Coronary artery (tissue), 2 donors: ENCODE data around the gene FGFR4.
A peak's percentile ranks its signal among the peaks of the same experiment; 100 is the strongest.

Source experiments
- DNase-seq: peaks from one replicate; pipeline ENCODE4 v3.0.0-alpha.2; 2017; ENCODE audit warnings: low spot score
- H3K27ac ChIP-seq, 2 donors: fragments of 200-600 bp; sonication (generic); one replicate each; pipeline ENCODE4 v1.5.1; 2016 to 2019
- H3K4me3 ChIP-seq: fragments of 200-600 bp; sonication (generic); 2 replicates; pipeline ENCODE4 v1.5.1; 2016; ENCODE audit warnings: mild to moderate bottlenecking, moderate library complexity
- TF ChIP-seq, protein P1 (sequence below): fragments of 200-600 bp; sonication (generic); IDR thresholded peaks from one replicate; pipeline ENCODE4 v1.5.1; 2019; ENCODE audit warnings: antibody characterized with exemption

FGFR4 gene

DNA sequence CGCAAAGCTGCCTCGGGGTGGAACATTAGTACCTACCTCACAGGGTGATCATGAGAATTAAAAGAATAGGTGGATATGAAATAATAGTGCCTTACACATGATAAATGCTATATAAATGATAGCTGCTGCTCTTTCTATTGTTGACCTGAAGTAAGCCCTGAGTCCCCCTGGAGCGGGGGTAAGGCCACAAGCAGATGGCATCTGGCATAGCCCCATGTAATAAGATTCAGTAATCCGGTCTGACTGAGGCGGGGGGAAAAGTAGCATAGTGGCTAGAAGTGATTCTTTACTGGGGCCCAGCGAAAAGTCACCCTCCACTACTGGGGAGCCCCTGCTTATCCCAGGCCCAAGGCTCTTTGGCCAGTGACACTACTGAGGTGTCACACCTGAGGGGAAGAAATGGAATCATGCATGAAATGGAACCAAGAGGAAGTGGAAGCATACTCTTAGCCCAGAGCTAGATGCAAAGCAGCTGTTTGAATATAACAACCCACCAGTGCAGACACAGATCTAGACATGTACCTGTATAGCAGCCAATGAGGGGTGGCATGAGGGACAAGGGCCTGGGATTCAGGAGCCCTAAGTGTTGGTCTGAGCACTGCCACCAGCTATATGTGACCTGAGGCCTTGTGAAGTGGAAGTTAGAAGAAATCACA, 16.1 kb upstream of the FGFR4 start:
- H3K4me3 ChIP-seq, result no peak overlapping the region
- TF ChIP-seq, protein P1, sequence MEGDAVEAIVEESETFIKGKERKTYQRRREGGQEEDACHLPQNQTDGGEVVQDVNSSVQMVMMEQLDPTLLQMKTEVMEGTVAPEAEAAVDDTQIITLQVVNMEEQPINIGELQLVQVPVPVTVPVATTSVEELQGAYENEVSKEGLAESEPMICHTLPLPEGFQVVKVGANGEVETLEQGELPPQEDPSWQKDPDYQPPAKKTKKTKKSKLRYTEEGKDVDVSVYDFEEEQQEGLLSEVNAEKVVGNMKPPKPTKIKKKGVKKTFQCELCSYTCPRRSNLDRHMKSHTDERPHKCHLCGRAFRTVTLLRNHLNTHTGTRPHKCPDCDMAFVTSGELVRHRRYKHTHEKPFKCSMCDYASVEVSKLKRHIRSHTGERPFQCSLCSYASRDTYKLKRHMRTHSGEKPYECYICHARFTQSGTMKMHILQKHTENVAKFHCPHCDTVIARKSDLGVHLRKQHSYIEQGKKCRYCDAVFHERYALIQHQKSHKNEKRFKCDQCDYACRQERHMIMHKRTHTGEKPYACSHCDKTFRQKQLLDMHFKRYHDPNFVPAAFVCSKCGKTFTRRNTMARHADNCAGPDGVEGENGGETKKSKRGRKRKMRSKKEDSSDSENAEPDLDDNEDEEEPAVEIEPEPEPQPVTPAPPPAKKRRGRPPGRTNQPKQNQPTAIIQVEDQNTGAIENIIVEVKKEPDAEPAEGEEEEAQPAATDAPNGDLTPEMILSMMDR, result no peak
- no peak overlapping the region for H3K27ac ChIP-seq
- no peak for DNase-seq

DNA sequence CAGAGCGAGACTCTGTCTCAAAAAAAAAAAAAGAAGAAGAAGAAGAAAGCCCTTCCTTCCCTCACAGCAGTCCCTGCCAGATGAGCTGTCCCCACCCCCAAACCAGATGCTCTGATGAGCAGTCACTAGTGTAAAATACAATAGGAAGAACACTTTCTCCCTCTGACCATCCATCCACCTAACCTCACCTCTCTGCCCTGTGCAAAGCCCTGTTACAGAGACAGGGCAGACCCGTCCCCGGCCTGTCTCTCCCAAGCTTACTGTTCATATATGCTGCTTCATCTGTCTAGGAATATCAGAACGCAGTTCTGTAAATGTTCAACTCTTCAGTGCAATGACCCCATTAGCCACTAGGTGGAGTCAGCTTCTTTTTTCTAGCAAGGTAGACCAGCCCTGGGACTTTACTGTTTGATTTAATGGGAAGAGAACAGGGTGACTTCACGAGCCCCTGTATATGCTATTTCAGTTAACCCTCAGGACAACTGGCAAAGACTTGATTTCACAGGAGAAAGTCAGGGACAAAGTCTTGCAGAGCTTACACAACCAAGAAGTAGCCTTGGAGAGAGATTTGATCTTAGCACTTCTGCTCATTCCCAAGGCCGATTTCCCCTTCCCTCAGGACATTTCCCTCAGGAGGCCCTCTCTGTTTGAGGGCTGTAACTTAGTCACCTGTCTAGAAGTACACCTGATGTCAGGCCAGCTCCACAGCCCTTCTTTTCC, 14.9 kb upstream of the FGFR4 start:
- Histone ChIP-seq H3K27ac (no peak overlapping the region), H3K4me3 (no peak overlapping the region)
- TF ChIP-seq, protein P1, result peak; percentile 78
- no peak for DNase-seq

DNA sequence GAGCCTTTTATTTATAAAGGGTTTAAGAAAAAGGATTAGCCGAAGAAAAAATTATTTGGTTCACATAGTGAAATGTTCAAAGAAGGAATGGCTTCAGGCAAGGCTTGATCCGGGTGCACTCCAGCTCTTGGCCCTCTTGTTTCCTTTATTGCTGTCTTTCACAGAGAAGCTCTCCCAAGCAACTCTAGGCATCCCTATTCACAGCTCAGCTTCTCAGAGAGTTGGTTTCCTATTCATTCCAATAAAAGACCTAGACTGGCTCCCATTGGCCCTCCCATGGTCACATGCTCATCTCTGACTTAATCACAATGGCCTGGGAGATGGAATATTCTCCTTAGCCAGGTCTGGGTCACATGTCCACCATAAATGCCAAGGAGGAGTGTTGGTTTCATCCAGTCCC, 9.4 kb upstream of the FGFR4 start:
- TF ChIP-seq, protein P1, result no peak
- Histone ChIP-seq H3K4me3 (no peak overlapping the region), H3K27ac (no peak overlapping the region)
- no peak for DNase-seq

DNA sequence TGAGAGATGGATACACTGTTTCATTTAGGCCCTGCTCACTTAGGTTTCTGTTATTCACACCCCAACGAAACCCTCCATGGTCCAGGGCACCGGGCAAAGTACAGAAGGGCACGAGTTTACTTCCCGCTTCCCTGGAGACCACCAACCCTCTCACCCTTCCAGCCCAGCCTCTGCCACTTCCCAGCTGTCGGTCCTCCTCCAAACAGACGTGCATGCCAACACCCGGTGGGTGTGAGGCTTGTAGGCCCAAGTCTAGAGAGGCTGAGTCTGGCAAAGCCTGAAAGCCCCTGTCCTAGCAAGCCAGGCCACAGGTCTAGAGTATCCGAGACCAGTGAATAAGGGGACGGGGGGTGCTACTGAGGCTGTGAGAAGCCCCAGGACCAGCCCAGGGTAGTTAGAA, 7.1 kb upstream of the FGFR4 start:
- H3K27ac ChIP-seq, result no peak overlapping the region
- no peak overlapping the region for H3K4me3 ChIP-seq
- DNase-seq, result no peak
- TF ChIP-seq, protein P1, result no peak

DNA sequence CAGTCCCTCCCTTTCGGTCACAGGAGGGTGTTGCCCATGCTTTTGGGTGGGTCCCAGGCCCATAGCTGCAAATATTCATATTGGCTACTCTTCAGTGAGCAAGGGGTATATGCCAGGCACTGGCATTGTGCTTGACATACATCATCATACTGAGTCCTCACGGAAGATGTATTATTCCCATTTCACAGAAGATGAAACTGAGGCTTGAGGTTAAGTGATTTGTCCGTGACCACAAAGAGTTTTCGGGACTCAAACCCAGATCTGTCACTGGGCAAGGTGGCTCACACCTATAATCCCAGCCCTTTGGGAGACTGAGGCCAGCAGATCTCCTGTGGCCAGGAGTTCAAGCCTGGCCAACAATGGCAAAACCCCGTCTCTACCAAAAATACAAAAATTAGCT, 6.5 kb upstream of the FGFR4 start:
- no peak overlapping the region for H3K27ac ChIP-seq
- DNase-seq, result no peak
- TF ChIP-seq, protein P1, result no peak

DNA sequence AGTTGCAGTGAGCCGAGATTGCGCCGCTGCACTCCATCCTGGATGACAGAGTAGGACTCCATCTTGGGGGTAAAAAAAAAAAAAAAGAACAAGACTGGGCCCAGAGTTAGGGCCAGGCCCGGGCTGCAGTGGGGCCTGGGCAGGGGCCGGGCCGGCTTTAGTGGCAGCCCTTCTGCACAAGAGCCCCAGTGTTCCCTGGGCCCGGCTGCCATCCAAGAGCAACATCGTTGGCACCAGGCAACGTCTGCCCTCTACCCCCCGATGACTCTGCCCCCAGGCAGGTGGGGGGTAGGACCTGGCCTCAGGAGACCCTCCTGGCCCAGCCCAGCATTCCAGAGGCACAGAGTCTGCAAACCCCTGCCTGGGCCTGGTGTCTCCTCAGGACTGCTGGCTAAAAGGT, 4.9 kb upstream of the FGFR4 start:
- H3K4me3 ChIP-seq, result no peak overlapping the region
- DNase-seq, result no peak
- H3K27ac ChIP-seq, result no peak overlapping the region
- TF ChIP-seq, protein P1, result no peak

More for the DNA sequence above, 6.5 kb upstream of the FGFR4 start:
- no peak overlapping the region for H3K4me3 ChIP-seq

DNA sequence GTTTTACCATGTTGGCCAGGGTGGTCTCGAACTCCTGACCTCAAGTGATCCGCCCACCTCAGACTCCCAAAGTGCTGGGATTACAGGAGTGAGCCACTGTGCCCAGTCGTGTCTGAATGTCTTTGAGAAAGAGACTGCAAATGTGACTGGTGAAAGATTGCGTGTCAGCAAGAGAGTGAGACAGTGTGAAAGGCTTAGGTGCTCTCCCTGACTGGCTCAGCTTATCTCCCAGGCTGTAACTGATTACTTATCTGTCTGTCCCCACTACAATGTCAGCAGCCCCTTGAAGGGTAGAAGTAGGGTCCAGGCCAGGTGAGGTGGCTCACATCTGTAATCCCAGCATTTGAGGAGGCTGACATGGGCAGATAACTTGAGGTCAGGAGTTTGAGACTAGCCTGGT, 3.4 kb upstream of the FGFR4 start:
- H3K4me3 ChIP-seq, result no peak overlapping the region
- TF ChIP-seq, protein P1, result no peak

More for the DNA sequence above, 3.4 kb upstream of the FGFR4 start:
- H3K27ac ChIP-seq, result no peak overlapping the region
- DNase-seq, result no peak
